Ovary (tissue), 3 donors: ENCODE results near the gene HIPK2.

ENCODE experiments used
- POLR2A ChIP-seq: fragments of 450-650 bp; IDR thresholded peaks from one replicate; pipeline ENCODE4 v1.6.1; 2017; ENCODE audit warnings: antibody characterized with exemption, mild to moderate bottlenecking, moderate library complexity
- TF ChIP-seq, protein P1 (sequence below), 3 donors: fragments of 450-650 bp in 2 of 3; fragments of 200-600 bp in 1 of 3; IDR thresholded peaks; one replicate each; pipeline versions ENCODE4 v1.5.1 to v1.8.0; 2016 to 2022; ENCODE audit warnings: antibody characterized with exemption in 3 of 3, mild to moderate bottlenecking in 1 of 3
- donor health status: DM: no; HTN: no; CAD: no.

DNA sequence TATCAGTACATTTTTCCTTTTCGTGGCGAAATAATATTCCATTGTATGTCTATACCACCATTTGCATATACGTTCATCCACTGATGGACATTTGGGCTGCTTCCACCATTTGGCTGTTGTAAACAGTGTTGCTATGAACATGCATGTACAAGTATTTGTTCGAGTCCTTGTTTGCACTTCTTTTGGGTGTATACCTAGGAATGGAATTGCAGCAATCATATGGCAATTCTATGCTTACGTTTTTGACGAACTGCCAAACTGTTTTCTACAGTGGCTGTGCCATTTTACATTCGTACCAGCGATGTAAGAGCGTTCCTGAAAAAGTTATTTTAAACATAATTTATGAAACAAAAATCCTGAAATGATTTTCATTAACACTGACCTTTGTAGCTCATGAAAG, 79.5 kb downstream of the HIPK2 start:
- TF ChIP-seq POLR2A: no peak
- TF ChIP-seq, protein P1, sequence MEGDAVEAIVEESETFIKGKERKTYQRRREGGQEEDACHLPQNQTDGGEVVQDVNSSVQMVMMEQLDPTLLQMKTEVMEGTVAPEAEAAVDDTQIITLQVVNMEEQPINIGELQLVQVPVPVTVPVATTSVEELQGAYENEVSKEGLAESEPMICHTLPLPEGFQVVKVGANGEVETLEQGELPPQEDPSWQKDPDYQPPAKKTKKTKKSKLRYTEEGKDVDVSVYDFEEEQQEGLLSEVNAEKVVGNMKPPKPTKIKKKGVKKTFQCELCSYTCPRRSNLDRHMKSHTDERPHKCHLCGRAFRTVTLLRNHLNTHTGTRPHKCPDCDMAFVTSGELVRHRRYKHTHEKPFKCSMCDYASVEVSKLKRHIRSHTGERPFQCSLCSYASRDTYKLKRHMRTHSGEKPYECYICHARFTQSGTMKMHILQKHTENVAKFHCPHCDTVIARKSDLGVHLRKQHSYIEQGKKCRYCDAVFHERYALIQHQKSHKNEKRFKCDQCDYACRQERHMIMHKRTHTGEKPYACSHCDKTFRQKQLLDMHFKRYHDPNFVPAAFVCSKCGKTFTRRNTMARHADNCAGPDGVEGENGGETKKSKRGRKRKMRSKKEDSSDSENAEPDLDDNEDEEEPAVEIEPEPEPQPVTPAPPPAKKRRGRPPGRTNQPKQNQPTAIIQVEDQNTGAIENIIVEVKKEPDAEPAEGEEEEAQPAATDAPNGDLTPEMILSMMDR (IDR thresholded peaks at IDR 0.05): no peak
